ENCODE results near the gene PRR36.

- TF ChIP-seq CTCF (IDR thresholded peaks at IDR 0.05) (no peak), POLR2A (IDR thresholded peaks at IDR 0.05) (no peak)
These were observed 24.8 kb upstream of the PRR36 start for GRCh38 chr19:7898967-7899366.

All from adrenal gland (tissue), 5 donors.